Liver (tissue), 3 donors: Measurements from ENCODE around the gene FNDC10.

ENCODE experiments used
- ATF3 ChIP-seq: IDR thresholded peaks from 2 replicates; pipeline ENCODE4 v1.6.1; 2016; ENCODE audit warnings: antibody characterized with exemption
- CTCF ChIP-seq: fragments of 150-350 bp; IDR thresholded peaks from 2 replicates; pipeline ENCODE4 v1.5.1; 2017; ENCODE audit warnings: improper control_type of control experiment, low read depth, low read length; ENCODE audit not compliant: missing input control
- FOXA1 ChIP-seq: IDR thresholded peaks from 2 replicates; pipeline ENCODE4 v1.6.1; 2016; ENCODE audit warnings: antibody characterized with exemption
- GABPA ChIP-seq, 2 donors: IDR thresholded peaks in 1 of 2; conservative IDR thresholded peaks in 1 of 2; 2 replicates each; pipeline ENCODE4 v1.6.1; 2016; ENCODE audit warnings: antibody characterized with exemption in 2 of 2, mild to moderate bottlenecking in 1 of 2, moderate library complexity in 1 of 2
- MAX ChIP-seq: IDR thresholded peaks from 2 replicates; pipeline ENCODE4 v1.6.1; 2016; ENCODE audit warnings: antibody characterized with exemption
- RAD21 ChIP-seq, 2 donors: IDR thresholded peaks; 2 replicates each; pipeline ENCODE4 v1.6.1; 2016; ENCODE audit warnings: antibody characterized with exemption in 2 of 2, mild to moderate bottlenecking in 2 of 2
- TAF1 ChIP-seq: conservative IDR thresholded peaks from 2 replicates; pipeline ENCODE4 v1.6.1; 2016; ENCODE audit warnings: antibody characterized with exemption, mild to moderate bottlenecking
- donor health status: healthy.
- donor health status: healthy.

GRCh38 chr1:1561801-1562470 lies 38.0 kb downstream of the FNDC10 start:
- no peak for TF ChIP-seq GABPA (IDR thresholded peaks at IDR 0.05 in 1 of 2, conservative IDR thresholded peaks at IDR 0.05 in 1 of 2)
- no peak for TF ChIP-seq CTCF
- TF ChIP-seq ATF3: no peak
- TF ChIP-seq MAX: no peak
- TF ChIP-seq RAD21 (IDR thresholded peaks at IDR 0.05): no peak
- no peak for TF ChIP-seq FOXA1
- no peak for TF ChIP-seq TAF1
